ENCODE data around the gene PPM1H. TPM values are rescaled to one million over a fixed set of nuclear protein-coding genes. Genes with fewer than 3 reads are reported as not detected.
A peak's percentile ranks its signal among the peaks of the same experiment; 100 is the strongest.
"Not testable (repeated sequence)": the region's sequence is repeated elsewhere in the genome, so short reads cannot be mapped to it uniquely, and the experiment has no call there.

The PPM1H gene
- 8.3 TPM for total RNA-seq
- long read RNA-seq, partial matches to known transcripts: 1 of 2 reads
- long read RNA-seq, other reads (novel, unspliced or antisense): 1 of 2 reads

DNA sequence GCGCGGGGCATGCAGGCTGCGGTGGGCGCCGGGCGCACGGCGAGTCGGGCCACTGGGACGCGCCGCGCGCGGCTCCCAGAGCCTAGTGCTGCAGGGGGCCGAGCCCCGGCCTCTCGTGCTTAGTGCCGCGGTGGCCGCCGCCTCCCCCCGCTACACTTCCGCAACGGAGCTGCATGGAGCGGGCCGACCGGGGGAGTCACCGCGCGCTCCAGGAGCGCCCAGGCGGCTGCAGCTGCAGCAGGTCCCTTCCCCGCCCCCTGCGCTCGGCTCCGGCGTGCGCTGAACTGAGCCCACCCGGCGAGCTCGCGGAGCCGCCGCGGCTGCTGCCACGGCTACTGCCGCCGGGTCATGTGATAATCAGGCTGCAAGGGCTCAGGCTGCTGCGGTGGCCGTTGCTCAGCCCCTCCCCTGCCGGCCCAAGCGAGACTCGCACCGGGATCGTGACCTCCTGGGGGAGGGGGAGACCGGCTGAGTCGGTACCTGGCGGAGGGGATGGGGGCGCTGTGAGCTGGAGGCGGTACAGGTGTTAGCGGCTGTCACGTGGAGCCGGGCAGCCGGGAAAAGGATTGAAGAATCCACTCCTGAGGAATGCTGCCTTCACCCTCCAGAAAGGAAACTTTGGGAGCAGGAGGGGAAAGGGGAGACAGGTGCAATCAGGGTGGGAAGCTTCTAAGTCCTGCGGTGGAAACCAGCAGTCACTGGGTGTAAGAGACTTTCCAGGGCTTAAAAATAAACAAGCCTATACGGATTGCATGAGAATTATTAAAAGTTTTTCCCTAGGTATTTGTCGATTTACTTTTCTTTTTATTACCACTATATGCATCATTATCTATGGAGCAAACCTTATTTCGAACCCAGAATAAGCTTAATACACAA lies at the start of gene PPM1H:
PPM1H (minus strand) TSS at position 352 of the 876 bp plus-strand sequence. CDS start 414 bp downstream, outside the sequence.
- ATAC-seq (peak; percentile 89), DNase-seq (ENCODE audit: missing footprints) (peak; percentile 86)
- intact Hi-C loops (cut with DNase I): loop anchor here (5.0 to 10.0 kb wide), 3 partner anchors 68 to 330 kb away; no protein-coding TSS in a partner anchor

- ATAC-seq: no peak
- intact Hi-C loops (cut with DNase I): no loop called here
- DNase-seq (ENCODE audit: missing footprints): no peak
Observed at GRCh38 chr12:62983594-62983993, 48.6 kb upstream of the PPM1H start.

GRCh38 chr12:62978768-62979167 lies 43.8 kb upstream of the PPM1H start:
- ATAC-seq (no peak), DNase-seq (ENCODE audit: missing footprints) (no peak)
- intact Hi-C loops (cut with DNase I): no loop called here

- DNase-seq (ENCODE audit: missing footprints) (no peak), ATAC-seq (no peak)
- intact Hi-C loops (cut with DNase I): no loop called here
Observed at GRCh38 chr12:62977883-62978282, 42.9 kb upstream of the PPM1H start.

DNA sequence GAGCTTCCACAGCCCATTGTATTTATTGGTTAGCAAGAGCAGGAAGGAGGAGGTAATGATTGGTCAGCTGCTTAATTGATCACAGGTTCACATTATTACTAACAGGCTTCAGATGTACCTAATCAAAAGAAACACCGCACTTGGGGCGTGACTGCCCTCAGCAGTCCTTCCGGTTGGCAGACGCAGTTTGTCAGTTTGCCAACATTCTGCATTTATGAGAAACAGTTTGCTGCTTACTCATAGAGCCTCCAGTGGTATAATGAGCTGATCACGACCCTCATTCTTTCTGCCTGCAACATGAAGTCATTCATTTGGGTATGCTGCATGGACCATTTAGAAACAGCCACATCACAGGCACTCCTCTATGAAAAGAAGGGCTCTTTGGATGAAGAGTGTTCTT lies 42.5 kb upstream of the PPM1H start:
- no peak for ATAC-seq
- intact Hi-C loops (cut with DNase I): no loop called here
- DNase-seq (ENCODE audit: missing footprints): no peak

DNA sequence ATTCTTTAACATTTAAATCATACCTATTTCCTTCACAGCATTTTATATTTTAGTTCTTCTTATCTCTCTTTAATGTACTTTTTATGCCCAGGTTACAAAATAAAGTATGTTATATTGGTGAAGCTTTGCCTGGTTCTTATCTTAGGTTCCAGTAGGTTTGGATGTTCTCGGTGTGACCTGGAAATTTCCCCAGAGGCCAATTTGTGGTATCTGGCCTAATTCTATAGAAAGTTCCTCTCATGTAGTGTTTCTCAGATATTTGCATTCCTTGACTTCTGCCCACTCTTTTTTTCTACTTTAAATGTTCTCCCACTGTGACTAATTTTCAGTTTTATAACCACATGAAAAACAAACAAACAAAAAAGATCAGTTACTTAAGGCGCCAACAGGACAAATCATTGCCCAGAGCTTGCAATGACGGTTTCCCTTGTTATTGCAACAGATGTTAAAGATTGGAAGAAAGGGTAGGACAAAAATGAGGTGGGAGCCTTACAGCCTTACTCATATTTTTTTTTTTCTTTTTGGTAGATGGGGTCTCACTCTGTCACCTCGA lies 41.2 kb upstream of the PPM1H start:
- ATAC-seq: no peak
- intact Hi-C loops (cut with DNase I): no loop called here
- DNase-seq (ENCODE audit: missing footprints): no peak

DNA sequence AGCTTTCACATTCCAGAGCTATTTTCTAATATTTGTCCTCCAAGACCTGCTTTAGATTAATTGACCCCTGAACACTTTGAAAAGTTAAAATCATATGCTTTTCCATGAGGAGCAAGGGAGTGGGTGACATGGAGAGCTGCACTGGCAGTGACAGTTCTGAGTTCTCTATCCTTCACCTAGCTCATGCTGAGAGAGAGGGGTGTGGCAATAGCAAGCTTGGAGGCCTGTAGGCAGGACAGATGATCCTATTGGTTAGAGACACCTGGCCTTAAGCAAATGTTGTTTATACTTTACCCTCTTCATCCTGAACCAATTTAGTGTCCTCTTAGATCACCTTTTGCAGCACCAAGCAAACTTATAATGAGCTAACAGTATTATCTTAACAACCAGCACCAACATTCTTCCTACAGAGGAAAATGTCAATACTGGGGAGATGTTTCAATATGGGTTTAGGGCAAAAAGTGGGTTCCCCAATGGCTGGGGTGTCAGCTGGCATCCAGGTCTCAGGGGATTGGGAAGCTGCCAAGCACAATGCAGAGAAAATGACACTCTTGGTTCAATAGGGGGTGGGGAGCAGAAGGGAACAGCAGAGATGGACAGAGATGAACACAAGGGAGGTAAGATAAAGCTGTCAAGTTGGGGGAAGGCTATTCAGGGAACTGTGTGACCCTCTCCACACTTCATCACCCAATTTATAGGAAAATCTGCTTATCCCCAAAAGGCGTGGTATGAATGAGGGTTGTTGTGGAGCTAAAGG lies 37.0 kb upstream of the PPM1H start:
- DNase-seq (ENCODE audit: missing footprints) (no peak), ATAC-seq (no peak)
- intact Hi-C loops (cut with DNase I): no loop called here

GRCh38 chr12:62969695-62970094 lies 34.7 kb upstream of the PPM1H start:
- intact Hi-C loops (cut with DNase I): no loop called here
- no peak for DNase-seq (ENCODE audit: missing footprints)
- no peak for ATAC-seq

- ATAC-seq: no peak
- intact Hi-C loops (cut with DNase I): no loop called here
Observed at GRCh38 chr12:62967701-62968100, 32.8 kb upstream of the PPM1H start.

DNA sequence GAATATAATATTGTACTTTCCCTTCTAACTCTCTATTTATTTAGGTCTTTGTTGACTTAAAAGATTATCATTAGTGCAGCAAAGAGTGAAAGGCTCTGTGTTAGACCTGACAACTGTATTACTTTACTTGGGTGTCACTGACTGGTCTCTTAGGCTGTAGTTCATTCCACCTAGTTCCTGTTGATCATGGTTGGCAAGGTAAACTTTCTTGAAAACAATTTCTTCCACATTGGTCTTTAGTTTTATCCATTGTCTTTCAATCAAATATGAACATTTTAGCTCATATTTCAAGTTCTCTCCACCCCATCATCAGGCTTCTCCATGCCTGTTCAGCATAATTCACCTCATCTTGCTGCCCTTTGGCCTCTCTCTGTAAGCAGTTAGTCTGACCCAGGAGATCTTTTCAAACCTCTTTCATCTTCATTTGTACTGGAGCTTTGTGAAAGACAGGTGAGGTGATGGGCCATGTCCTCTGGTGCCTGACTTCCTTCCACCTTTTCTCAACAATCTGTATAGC lies 32.1 kb upstream of the PPM1H start:
- ATAC-seq (no peak), DNase-seq (ENCODE audit: missing footprints) (no peak)
- intact Hi-C loops (cut with DNase I): no loop called here

More at GRCh38 chr12:62967701-62968100, 32.8 kb upstream of the PPM1H start:
- no peak for DNase-seq (ENCODE audit: missing footprints)

GRCh38 chr12:62966446-62966989 lies 31.6 kb upstream of the PPM1H start:
- intact Hi-C loops (cut with DNase I); ATAC-seq: not testable (repeated sequence)

DNA sequence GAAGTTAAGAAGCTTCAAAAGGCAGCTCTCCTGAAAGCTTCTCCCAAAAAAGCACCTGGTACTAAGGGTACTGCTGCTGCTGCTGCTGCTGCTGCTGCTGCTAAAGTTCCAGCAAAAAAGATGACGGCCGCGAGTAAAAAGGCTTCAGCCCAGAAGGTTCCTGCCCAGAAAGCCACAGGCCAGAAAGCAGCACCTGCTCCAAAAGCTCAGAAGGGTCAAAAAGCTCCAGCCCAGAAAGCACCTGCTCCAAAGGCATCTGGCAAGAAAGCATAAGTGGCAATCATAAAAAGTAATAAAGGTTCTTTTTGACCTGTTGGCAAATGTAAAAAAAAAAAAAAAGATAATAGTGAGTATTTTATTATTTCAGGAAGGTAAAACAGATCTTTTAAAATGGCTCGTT lies 30.8 kb upstream of the PPM1H start:
- DNase-seq (ENCODE audit: missing footprints); ATAC-seq; intact Hi-C loops (cut with DNase I): not testable (repeated sequence)

More at GRCh38 chr12:62966446-62966989, 31.6 kb upstream of the PPM1H start:
- DNase-seq (ENCODE audit: missing footprints): not testable (repeated sequence)

DNA sequence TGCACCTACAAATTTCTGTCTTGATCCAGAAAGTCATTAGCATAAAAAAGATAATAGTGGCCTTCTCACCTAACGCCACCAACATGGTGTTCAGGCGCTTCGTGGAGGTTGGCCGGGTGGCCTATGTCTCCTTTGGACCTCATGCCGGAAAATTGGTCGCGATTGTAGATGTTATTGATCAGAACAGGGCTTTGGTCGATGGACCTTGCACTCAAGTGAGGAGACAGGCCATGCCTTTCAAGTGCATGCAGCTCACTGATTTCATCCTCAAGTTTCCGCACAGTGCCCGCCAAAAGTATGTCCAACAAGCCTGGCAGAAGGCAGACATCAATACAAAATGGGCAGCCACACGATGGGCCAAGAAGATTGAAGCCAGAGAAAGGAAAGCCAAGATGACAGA lies 30.3 kb upstream of the PPM1H start:
- intact Hi-C loops (cut with DNase I); DNase-seq (ENCODE audit: missing footprints); ATAC-seq: not testable (repeated sequence)

DNA sequence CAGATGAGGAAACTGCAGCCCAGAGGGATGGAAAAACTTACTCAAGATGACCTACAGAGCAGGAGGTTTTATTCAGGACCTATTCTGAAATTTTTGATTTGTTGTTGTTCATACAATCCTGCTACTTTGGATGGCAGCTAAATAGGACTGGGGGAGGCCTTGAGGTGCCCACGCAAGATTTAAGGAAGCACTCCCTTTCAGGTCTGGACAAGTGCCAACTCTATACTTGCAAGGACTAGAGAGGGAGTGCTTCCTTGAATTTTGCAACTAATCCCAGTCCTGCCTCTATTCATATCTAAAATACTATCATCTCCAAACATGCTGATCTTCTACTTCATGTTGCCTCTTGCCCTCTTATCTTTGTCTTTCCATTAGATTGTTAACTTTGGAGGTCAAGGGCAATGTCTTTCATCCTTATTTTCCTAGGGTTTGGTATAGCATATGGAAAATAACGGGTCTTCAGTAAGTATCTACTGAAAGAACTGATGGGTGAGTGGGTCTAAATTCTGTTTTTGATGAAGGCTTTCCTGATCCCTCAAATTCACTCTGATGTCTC lies 28.6 kb upstream of the PPM1H start:
- DNase-seq (ENCODE audit: missing footprints) (no peak), ATAC-seq (no peak)
- intact Hi-C loops (cut with DNase I): no loop called here

DNA sequence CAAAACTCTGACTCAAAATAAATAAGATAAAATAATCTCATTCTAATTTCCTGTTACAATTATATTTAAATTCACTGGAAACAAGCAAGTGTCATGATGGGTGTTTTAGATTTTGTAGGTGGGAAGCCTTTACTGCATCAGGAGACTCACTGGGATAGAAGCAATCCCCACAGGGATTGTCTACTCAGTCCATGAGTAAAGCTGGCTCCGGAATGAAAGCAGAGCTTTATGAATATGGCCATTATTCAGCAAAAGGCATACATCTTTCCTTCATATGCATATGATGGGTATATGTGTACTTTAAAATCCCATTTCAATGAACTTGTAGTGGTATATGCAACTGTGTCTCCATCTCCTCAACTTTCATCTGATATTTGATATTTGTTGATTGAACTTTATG lies 25.4 kb upstream of the PPM1H start:
- intact Hi-C loops (cut with DNase I): no loop called here
- ATAC-seq (no peak), DNase-seq (ENCODE audit: missing footprints) (no peak)

DNA sequence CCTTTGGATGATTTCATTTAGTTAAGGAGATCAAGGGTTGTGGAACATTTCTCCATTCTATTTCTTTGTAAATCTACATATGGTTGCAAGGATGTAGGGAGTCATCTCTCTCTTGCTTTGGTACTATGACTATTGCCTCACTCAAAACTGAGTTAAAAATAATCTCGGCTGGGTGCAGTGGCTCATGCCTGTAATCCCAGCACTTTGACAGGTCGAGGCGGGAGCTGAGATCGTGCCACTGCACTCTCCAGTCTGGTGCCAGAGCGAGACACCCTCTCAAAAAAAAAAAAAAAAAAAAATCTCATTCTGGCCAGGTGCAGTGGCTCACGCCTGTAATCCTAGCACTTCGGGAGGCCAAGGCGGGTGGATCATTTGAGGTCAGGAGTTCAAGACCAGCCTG lies 24.8 kb upstream of the PPM1H start:
- no peak for ATAC-seq
- intact Hi-C loops (cut with DNase I): no loop called here
- no peak for DNase-seq (ENCODE audit: missing footprints)

- DNase-seq (ENCODE audit: missing footprints) (no peak), ATAC-seq (no peak)
- intact Hi-C loops (cut with DNase I): no loop called here
Observed at GRCh38 chr12:62957233-62957953, 22.4 kb upstream of the PPM1H start.

DNA sequence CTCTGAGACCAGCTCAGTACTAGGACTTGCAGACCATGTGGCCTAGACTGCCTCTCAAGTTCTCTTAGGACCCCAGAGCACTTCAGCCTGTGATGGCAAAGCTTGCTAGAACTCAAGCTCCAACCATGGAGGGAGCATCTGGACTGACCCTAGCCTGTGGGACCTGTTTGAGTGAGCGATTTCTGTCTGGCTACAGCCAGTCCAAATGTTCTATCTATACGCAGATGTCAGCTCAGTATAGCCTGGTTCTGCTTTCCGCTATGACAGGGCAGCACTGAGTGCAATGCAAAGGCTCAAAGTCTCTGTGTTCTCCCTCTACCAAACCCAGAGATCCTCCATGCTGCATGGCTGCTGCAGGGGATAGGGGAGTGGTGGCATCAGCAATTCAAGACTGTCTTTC lies 20.7 kb upstream of the PPM1H start:
- intact Hi-C loops (cut with DNase I): no loop called here
- DNase-seq (ENCODE audit: missing footprints): no peak
- ATAC-seq: no peak
